Measurements from ENCODE around the gene GALNT12.

The GALNT12 gene

DNA sequence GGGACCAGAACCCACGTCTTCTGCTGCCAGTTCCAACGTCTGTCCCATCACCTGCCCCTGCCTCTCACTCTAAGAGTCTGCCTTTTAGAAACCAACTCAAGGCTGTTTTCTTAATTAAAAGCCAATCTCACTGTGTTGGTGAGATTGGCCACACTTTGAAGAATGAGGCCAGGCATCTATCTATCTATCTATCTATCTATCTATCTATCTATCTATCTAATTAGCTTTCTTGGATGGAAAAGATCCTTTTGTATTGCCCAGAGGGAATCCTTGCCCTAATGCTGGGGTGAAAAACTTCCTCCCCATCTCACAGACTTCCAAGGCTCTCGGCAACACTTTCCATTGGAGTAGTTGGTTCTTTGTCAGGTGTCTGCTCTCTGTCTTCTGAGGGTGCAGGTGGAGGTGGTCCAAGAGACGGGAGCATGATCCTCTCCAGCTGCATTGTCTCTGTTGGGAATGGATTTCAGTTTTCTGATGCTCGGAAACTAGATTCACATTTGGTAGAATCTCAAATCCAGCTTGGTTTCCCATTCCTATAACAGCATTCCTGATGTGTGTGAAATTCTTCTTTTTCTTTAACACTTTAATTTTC lies 57.9 kb downstream of the GALNT12 start:
- no peak for DNase-seq (ENCODE audit: extremely low spot score)
- TF ChIP-seq, protein P1, sequence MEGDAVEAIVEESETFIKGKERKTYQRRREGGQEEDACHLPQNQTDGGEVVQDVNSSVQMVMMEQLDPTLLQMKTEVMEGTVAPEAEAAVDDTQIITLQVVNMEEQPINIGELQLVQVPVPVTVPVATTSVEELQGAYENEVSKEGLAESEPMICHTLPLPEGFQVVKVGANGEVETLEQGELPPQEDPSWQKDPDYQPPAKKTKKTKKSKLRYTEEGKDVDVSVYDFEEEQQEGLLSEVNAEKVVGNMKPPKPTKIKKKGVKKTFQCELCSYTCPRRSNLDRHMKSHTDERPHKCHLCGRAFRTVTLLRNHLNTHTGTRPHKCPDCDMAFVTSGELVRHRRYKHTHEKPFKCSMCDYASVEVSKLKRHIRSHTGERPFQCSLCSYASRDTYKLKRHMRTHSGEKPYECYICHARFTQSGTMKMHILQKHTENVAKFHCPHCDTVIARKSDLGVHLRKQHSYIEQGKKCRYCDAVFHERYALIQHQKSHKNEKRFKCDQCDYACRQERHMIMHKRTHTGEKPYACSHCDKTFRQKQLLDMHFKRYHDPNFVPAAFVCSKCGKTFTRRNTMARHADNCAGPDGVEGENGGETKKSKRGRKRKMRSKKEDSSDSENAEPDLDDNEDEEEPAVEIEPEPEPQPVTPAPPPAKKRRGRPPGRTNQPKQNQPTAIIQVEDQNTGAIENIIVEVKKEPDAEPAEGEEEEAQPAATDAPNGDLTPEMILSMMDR (IDR thresholded peaks at IDR 0.05; ENCODE audit: control extremely low read depth, extremely low read depth, low read depth, missing control alignments) = no peak
- ChIA-PET POLR2A (no interaction called here), CTCF (no interaction called here)

DNA sequence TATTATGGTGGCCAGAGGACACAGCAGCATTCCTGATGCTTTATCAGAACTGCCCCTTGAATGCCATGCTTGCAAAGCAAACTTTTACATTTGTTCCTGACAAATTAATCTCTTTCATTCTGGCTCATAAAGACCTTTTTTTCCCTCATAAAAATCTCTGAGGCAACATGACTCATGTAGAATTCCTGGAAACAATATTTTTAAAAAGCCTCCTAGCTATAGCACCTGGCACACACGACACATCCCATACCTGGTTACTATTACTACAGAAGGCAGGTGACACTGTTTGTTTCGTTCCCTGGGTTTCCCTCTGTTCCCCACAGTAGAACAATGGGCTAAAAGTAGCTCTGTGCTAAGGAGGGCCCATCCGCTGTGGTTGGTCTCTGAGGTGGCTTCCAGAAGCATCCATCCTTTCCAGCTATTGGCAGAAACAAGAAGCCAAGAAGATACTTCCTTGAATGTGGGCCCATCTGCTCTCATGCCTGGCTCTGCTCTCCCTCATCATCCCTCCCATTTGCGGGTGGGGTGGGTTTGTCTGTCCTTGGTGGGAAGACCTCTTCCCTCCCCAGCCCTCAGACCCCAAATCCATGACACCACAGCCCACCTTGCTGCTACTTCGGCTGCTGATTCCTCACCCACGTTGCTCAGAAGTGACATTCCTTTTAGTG lies 59.1 kb downstream of the GALNT12 start:
- DNase-seq (ENCODE audit: extremely low spot score) = no peak
- TF ChIP-seq, protein P1 (IDR thresholded peaks at IDR 0.05; ENCODE audit: control extremely low read depth, extremely low read depth, low read depth, missing control alignments) = no peak
- POLR2A ChIA-PET = no interaction called here
- CTCF ChIA-PET = interaction anchor here (1.1 kb wide), 1 partner anchor 17 kb away, joined by 3 read pairs; no protein-coding TSS in a partner anchor

DNA sequence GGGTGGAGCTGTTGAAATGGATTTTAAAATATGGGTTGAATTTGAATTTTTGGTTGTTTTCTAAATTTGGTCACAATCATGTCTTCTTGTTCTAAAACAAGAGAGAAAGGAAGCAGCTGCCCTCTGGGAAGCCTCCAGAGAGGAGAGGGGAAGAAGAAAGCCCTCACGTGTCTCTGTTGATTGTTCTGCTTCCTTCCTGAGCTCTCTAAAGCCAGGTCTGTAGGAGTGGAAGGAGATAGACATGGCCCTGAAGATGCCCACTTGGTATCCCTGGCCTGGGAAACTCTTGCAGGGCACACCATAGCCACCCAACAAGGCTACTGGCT lies 59.6 kb downstream of the GALNT12 start:
- ChIA-PET POLR2A (no interaction called here), CTCF (interaction anchor here (1.1 kb wide), 1 partner anchor 18 kb away, joined by 3 read pairs; no protein-coding TSS in a partner anchor)
- TF ChIP-seq, protein P1 (IDR thresholded peaks at IDR 0.05; ENCODE audit: control extremely low read depth, extremely low read depth, low read depth, missing control alignments) = no peak
- DNase-seq (ENCODE audit: extremely low spot score) = no peak

DNA sequence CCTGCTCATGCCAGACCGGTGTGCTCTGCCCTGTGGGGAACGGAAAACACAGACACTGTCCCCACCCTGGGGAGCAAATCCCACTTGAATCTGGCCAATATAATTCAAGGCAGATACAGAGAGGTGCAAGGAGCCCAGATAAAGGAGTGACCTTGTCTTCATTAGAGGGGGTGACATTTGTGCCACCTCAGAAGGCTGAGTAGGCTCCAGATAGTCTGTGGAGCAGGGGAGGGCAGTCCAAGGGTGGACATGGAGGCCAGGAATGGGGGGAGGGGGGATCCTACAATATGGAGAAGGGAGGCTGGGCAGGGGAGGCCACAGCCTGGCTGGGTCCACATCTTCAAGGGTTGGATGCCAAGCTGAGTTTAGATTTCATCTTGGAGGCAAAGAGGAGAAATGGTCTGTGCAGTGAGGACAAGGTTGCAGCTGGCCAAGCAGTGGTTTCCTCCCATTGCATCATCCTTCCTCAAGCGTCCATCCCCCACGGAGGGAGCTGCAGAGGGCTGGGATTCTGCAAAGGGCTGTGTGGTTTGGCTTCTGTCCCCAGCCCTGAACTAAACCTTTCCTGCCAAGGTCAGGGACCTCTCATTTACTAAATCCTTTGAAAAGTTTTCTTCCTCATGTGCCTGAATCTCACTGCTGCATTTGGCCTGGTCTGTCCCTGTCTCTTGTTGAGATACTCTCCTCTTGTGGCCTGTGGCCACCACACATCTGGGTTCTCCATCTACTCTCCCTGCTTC lies 60.1 kb downstream of the GALNT12 start:
- POLR2A ChIA-PET = no interaction called here
- CTCF ChIA-PET = interaction anchor here (0.7 to 1.1 kb wide), 2 partner anchors 18 to 108 kb away, joined by 3 read pairs; no protein-coding TSS in a partner anchor
- TF ChIP-seq, protein P1 (IDR thresholded peaks at IDR 0.05; ENCODE audit: control extremely low read depth, extremely low read depth, low read depth, missing control alignments) = no peak
- no peak for DNase-seq (ENCODE audit: extremely low spot score)

DNA sequence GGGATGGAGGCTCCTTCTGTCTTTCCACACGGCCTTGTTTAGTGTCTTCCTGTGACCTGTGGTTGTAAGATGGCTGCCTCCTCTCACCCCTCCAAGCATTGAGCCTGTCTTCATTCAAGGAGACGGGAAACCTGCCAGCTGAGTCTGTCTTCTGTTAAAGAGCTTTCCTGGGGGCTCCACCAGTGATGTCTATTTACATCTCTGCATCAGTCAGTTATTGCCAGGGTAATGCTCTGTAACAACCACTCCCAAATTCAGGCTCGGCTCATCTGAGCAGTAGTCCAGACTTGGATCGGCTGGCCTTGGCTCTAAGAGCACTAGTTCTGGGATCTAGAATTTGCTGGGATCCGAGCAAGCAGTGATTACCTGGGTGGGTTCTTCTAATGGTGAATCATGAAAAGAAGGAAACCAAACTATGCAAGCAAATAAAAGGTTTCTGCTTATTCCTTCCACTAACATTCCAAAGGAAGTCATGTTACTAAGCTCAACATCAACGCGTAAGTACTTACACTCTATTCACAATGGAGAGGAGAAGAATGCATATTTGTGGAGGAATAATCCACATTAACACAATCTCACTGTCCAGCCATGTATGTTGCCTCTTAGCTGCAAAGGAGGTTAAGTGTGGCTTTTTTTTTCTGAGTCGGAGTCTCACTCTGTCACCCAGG lies 61.7 kb downstream of the GALNT12 start:
- ChIA-PET CTCF (no interaction called here), POLR2A (no interaction called here)
- TF ChIP-seq, protein P1 (IDR thresholded peaks at IDR 0.05; ENCODE audit: control extremely low read depth, extremely low read depth, low read depth, missing control alignments) = no peak
- no peak for DNase-seq (ENCODE audit: extremely low spot score)

DNA sequence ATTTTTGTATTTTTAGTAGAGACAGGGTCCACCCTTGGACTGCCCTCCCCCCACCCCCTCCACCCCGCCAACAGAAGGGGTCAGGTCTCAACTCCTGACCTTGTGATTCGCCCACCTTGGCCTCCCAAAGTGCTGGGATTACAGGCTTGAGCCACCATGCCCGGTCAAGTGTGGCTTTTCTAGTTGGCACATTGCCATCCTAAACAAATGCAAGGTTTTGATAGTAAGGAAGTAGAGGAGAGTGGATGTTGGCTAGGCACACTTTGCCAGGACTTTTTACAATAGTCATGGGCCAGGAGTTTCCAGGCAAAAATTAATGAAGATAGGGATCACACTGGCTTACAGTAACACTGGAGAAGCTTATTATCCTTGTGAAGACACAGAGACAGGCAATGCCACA lies 62.4 kb downstream of the GALNT12 start:
- ChIA-PET POLR2A (no interaction called here), CTCF (no interaction called here)
- no peak for DNase-seq (ENCODE audit: extremely low spot score)
- TF ChIP-seq, protein P1 (IDR thresholded peaks at IDR 0.05; ENCODE audit: control extremely low read depth, extremely low read depth, low read depth, missing control alignments) = no peak

All from GM10248 (cell line).